DLD1 (cell line): Measurements from ENCODE around the gene PRRC2C.
"Not testable (repeated sequence)": the region's sequence is repeated elsewhere in the genome, so short reads cannot be mapped to it uniquely, and the experiment has no call there.

Source experiments
- in situ Hi-C: cut with HindIII; loops from 2 replicates; pipeline ENCODE4 v1.10.0; 2017; ENCODE audit warnings: low sequenced_read_pairs

Gene PRRC2C

GRCh38 chr1:171581766-171582165 lies 96.4 kb downstream of the PRRC2C start:
- in situ Hi-C loops: no loop called here

- in situ Hi-C loops: no loop called here
Observed at GRCh38 chr1:171582589-171582988, 97.3 kb downstream of the PRRC2C start.

GRCh38 chr1:171583591-171584201 lies 98.4 kb downstream of the PRRC2C start:
- in situ Hi-C loops: no loop called here

GRCh38 chr1:171585715-171586114 lies 100.4 kb downstream of the PRRC2C start:
- in situ Hi-C loops: no loop called here

- in situ Hi-C loops: no loop called here
Observed at GRCh38 chr1:171588230-171588629, 102.9 kb downstream of the PRRC2C start.

GRCh38 chr1:171590022-171590421 lies 104.7 kb downstream of the PRRC2C start:
- in situ Hi-C loops: no loop called here

- in situ Hi-C loops: no loop called here
Observed at GRCh38 chr1:171595324-171595723, 110.0 kb downstream of the PRRC2C start.

DNA sequence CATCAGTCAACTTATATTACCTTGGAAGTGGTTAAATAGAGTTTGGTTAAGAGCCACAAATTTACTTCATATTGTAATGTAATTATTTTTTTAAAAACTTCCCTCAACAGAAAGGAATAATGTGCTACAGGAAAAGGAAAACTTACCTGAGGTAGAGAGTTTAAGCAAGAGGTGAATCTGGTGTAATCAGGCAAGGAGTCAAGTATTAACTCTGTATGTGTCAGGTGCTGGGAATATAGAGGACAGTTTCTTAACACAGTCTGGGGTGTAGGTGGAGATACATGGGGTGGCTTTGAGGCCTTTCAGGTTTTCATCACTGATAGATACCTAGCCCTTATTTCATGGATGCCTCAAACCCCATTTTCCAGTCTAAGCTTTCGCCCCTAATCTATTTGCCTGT lies 110.8 kb downstream of the PRRC2C start:
- in situ Hi-C loops: no loop called here

GRCh38 chr1:171596705-171597104 lies 111.4 kb downstream of the PRRC2C start:
- in situ Hi-C loops: no loop called here

GRCh38 chr1:171597203-171597602 lies 111.9 kb downstream of the PRRC2C start:
- in situ Hi-C loops: no loop called here

DNA sequence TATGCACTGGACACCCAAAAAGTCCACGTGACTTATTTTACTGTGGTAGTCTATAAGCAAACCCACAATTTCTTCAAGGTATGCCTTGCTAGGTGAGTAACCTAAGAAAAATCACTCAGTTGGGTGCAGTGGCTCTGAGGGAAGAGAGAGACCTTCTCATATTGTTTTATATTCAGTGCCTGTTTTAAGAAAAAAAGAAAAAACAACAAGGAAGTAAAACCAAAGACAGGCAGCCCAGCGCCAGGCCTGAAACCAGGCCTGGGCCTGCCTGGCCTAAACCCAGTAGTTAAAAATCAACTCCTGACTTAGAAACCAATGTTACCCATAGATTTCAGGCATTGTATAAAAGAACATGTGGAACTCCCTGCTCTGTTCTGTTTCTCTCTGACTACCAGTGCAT lies 115.0 kb downstream of the PRRC2C start:
- in situ Hi-C loops: not testable (repeated sequence)

GRCh38 chr1:171600862-171601261 lies 115.5 kb downstream of the PRRC2C start:
- in situ Hi-C loops: no loop called here

- in situ Hi-C loops: not testable (repeated sequence)
Observed at GRCh38 chr1:171603042-171603441, 117.7 kb downstream of the PRRC2C start.

DNA sequence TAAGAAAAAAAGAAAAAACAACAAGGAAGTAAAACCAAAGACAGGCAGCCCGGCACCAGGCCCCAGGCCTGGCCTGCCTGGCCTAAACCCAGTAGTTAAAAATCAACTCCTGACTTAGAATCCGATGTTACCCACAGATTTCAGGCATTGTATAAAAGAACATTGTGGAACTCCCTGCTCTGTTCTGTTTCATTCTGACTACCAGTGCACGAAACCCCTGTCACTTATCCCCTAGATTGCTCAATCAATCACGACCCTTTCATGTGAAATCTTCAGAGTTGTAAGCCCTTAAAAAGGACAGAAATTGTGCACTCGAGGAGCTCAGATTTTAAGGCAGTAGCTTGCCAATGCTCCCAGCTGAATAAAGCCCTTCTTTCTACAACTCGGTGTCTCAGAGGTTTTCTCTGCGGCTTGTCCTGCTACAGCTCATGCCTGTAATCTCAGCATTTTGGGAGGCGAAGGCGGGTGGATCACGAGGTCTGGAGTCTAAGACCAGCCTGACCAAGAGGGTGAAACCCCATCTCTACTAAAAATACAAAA lies 121.1 kb downstream of the PRRC2C start:
- in situ Hi-C loops: no loop called here

DNA sequence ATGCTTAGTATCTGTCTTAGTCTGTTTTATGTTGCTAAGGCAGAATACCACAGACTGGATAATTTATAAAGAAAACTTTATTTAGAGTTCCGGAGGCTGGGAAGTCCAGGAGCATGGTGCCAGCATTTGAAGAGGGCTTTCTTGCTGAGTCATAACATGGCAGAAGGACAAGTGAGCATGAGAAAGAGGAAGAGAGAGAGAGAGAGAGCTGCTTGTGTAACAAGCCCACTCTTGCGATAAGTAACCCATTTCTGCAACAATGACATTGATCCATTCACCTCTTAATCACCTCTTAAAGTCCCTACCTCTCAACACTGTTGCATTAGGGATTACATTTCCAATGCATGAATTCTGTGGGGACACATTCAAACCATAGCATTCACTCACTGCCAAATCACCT lies 125.1 kb downstream of the PRRC2C start:
- in situ Hi-C loops: no loop called here

DNA sequence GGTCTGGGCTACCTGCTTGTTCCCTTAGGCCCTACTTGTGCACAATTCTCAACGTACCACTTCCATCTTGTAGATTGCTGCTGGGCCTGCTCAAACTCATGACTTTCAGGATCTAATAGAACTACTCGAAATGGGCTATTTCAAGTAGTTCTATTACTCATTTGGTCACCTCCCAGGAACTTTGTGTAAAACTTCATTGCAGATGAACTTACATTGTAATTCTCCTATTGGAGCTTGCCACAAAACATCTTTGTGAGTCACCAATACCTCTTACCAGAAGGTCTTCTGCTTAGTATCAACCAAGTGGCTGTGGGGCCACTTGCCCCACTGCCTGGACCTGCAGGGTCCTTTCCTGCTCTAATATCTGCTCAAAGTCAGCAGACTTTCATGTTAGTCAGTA lies 126.0 kb downstream of the PRRC2C start:
- in situ Hi-C loops: no loop called here

DNA sequence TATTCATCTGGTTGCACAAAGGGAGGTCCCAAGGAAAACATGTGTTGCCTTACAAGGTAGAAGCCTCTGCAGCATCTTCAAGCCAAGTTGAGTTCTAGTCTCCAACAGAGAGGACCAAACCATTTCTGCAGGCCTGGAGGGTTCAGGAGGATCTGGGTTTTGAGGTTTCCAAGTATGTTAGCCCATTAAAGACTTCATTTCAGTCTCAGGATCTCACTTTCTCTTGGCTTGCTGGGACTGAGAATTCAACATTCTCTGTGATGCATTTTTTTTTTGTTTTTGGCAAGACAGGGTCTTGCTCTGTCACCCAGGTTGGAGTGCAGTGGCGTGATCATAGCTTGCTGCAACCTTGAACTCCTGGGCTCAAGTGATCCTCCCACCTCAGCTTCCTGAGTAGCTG lies 128.0 kb downstream of the PRRC2C start:
- in situ Hi-C loops: no loop called here

DNA sequence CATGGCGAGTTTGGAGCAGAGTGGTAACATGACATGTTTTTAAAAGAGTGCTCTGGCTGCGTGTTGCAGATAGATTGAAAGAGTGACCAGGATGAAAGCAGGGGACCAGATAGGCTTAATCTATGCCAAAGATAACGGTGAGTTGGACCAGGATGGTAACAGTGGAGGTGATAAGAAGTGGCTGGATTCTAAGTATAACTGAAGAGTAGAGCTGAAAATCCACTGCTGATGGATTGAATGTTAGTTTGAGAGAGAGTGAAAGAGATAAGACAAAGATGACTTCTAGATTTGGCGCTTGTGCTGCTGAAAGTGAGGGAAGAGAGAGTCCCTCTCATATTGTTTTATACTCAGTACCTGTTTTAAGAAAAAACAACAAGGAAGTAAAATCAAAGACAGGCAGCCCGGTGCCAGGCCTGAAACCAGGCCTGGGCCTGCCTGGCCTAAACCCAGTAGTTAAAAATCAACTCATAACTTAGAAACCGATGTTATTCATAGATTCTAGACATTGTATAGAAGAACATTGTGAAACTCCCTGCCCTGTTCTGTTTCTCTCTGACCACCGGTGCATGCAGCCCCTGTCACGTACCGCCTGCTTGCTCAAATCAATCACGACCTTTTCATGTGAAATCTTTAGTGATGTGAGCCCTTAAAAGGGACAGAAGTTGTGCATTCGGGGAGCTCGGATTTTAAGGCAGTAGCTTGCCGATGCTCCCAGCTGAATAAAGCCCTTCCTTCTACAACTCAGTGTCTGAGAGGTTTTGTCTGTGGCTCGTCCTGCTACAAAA lies 130.0 kb downstream of the PRRC2C start:
- in situ Hi-C loops: not testable (repeated sequence)

- in situ Hi-C loops: no loop called here
Observed at GRCh38 chr1:171616586-171616985, 131.3 kb downstream of the PRRC2C start.

GRCh38 chr1:171622152-171622462 lies 136.8 kb downstream of the PRRC2C start, which contains the start of gene MYOCOS:
Gene MYOCOS (plus strand): TSS chr1:171622243. CDS start chr1:171623884, 1,641 bp downstream.
- in situ Hi-C loops: no loop called here

DNA sequence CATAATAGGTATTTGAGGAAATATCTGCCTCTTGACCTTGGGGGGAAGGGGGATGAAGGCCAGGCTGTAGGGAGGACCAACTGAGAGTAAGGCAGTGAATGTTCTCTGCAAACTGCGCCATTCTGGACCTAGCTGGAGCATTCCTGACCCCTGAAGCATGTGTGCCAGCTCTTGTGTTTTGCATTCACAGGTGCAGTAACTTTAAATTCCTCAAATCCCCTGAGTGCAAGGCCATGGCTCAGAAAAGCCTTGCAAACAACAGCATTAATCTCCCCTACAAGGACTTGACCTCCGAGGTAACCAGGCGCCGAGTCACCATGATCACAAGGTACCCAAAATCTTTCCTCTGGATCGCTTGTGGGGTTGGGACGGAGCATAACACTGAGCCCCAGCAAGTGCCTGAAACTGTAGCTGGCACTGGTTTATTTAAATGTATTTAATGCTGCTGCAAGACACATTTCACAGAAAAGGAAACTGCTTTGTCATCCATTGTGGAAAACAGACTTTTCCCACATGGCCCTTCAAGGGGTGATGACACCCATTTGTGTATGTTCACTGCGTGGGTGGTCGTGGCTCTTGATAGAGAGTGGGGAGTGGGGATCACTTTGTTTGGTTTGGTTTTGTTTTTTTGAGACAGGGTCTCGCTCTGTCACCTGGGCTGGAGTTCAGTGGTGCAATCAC lies 138.5 kb downstream of the PRRC2C start:
- in situ Hi-C loops: no loop called here

GRCh38 chr1:171625225-171625624 lies 139.9 kb downstream of the PRRC2C start:
- in situ Hi-C loops: loop anchor here (25.0 kb wide), 1 partner anchor 362 kb away; no protein-coding TSS in a partner anchor
